ENCODE measurements around the gene ZNF776.
"Not testable (repeated sequence)": the region's sequence is repeated elsewhere in the genome, so short reads cannot be mapped to it uniquely, and the experiment has no call there.

The ZNF776 gene

GRCh38 chr19:57746580-57747471 is at the start of gene ZNF776:
Gene ZNF776, plus strand, starts transcription at chr19:57746815. Its CDS starts 244 bp downstream, at chr19:57747059.
- H3K9me3 ChIP-seq (ENCODE audit: control insufficient read depth, insufficient read depth, low read depth, low read length) = no peaks in the 10 kb centered on the region
- peak within 1 kb of the TSS; percentile 86 for H3K9ac ChIP-seq (ENCODE audit: low read length)
- peak within 1 kb of the TSS; percentile 72; the same call in 1 of the 2 replicates for H3K27ac ChIP-seq (ENCODE audit: low read depth, low read length)
- no peaks in the 10 kb centered on the region for H3K27me3 ChIP-seq (ENCODE audit: control insufficient read depth, insufficient read depth, low read length)
- peaks cover 33% of the 10 kb centered on the region for H3K36me3 ChIP-seq (ENCODE audit: control insufficient read depth, insufficient read depth, low read length)
- H3K4me1 ChIP-seq (ENCODE audit: control insufficient read depth, insufficient read depth, low read length) = peaks cover 5% of the 10 kb centered on the region
- peak within 1 kb of the TSS; percentile 90 for H3K4me3 ChIP-seq (ENCODE audit: low read depth, low read length)

- Histone ChIP-seq H3K9ac (ENCODE audit: low read length) (no peak overlapping the region), H3K27me3 (ENCODE audit: control insufficient read depth, insufficient read depth, low read length) (no peaks in the 10 kb centered on the region), H3K9me3 (ENCODE audit: control insufficient read depth, insufficient read depth, low read depth, low read length) (peaks cover 41% of the 10 kb centered on the region), H3K36me3 (ENCODE audit: control insufficient read depth, insufficient read depth, low read length) (peaks cover 65% of the 10 kb centered on the region), H3K4me1 (ENCODE audit: control insufficient read depth, insufficient read depth, low read length) (no peaks in the 10 kb centered on the region; the same call in 1 of the 2 replicates), H3K4me3 (ENCODE audit: low read depth, low read length) (no peak overlapping the region), H3K27ac (ENCODE audit: low read depth, low read length) (no peak overlapping the region)
Observed at GRCh38 chr19:57701625-57702024, 45.0 kb upstream of the ZNF776 start.

GRCh38 chr19:57706346-57706745 is 40.3 kb upstream of the ZNF776 start:
- peaks cover 2% of the 10 kb centered on the region; the same call in 1 of the 2 replicates for H3K4me1 ChIP-seq (ENCODE audit: control insufficient read depth, insufficient read depth, low read length)
- H3K4me3 ChIP-seq (ENCODE audit: low read depth, low read length) = no peak overlapping the region
- H3K27me3 ChIP-seq (ENCODE audit: control insufficient read depth, insufficient read depth, low read length) = no peaks in the 10 kb centered on the region
- H3K27ac ChIP-seq (ENCODE audit: low read depth, low read length) = no peak overlapping the region
- no peak overlapping the region for H3K9ac ChIP-seq (ENCODE audit: low read length)
- H3K9me3 ChIP-seq (ENCODE audit: control insufficient read depth, insufficient read depth, low read depth, low read length) = peaks cover 20% of the 10 kb centered on the region
- peaks cover 47% of the 10 kb centered on the region for H3K36me3 ChIP-seq (ENCODE audit: control insufficient read depth, insufficient read depth, low read length)

GRCh38 chr19:57708641-57709361 is 37.8 kb upstream of the ZNF776 start, which contains the start of gene ZNF154:
Gene ZNF154, minus strand, starts transcription at chr19:57709204. Its CDS starts 233 bp downstream, at chr19:57708971.
- H3K4me1 ChIP-seq (ENCODE audit: control insufficient read depth, insufficient read depth, low read length) = peaks cover 2% of the 10 kb centered on the region; the same call in 1 of the 2 replicates
- H3K9me3 ChIP-seq (ENCODE audit: control insufficient read depth, insufficient read depth, low read depth, low read length) = no peaks in the 10 kb centered on the region; the same call in 1 of the 2 replicates
- H3K4me3 ChIP-seq (ENCODE audit: low read depth, low read length) = peak within 1 kb of the TSS; percentile 88
- H3K27ac ChIP-seq (ENCODE audit: low read depth, low read length) = peak within 1 kb of the TSS; percentile 68; the same call in 1 of the 2 replicates
- peak within 1 kb of the TSS; percentile 69 for H3K9ac ChIP-seq (ENCODE audit: low read length)
- H3K27me3 ChIP-seq (ENCODE audit: control insufficient read depth, insufficient read depth, low read length) = no peaks in the 10 kb centered on the region
- H3K36me3 ChIP-seq (ENCODE audit: control insufficient read depth, insufficient read depth, low read length) = peaks cover 26% of the 10 kb centered on the region

GRCh38 chr19:57709616-57710015 is 37.0 kb upstream of the ZNF776 start:
- H3K36me3 ChIP-seq (ENCODE audit: control insufficient read depth, insufficient read depth, low read length) = peaks cover 21% of the 10 kb centered on the region
- H3K9me3 ChIP-seq (ENCODE audit: control insufficient read depth, insufficient read depth, low read depth, low read length) = peaks cover 4% of the 10 kb centered on the region; the same call in 1 of the 2 replicates
- H3K9ac ChIP-seq (ENCODE audit: low read length) = no peak overlapping the region
- no peak overlapping the region for H3K27ac ChIP-seq (ENCODE audit: low read depth, low read length)
- H3K4me1 ChIP-seq (ENCODE audit: control insufficient read depth, insufficient read depth, low read length) = peaks cover 2% of the 10 kb centered on the region; the same call in 1 of the 2 replicates
- H3K27me3 ChIP-seq (ENCODE audit: control insufficient read depth, insufficient read depth, low read length) = no peaks in the 10 kb centered on the region
- H3K4me3 ChIP-seq (ENCODE audit: low read depth, low read length) = peak overlapping the region; percentile 88

GRCh38 chr19:57712222-57712621 is 34.4 kb upstream of the ZNF776 start:
- no peak overlapping the region for H3K27ac ChIP-seq (ENCODE audit: low read depth, low read length)
- H3K9ac ChIP-seq (ENCODE audit: low read length) = no peak overlapping the region
- no peak overlapping the region for H3K4me3 ChIP-seq (ENCODE audit: low read depth, low read length)
- no peaks in the 10 kb centered on the region for H3K27me3 ChIP-seq (ENCODE audit: control insufficient read depth, insufficient read depth, low read length)
- H3K9me3 ChIP-seq (ENCODE audit: control insufficient read depth, insufficient read depth, low read depth, low read length) = peaks cover 4% of the 10 kb centered on the region; the same call in 1 of the 2 replicates
- H3K36me3 ChIP-seq (ENCODE audit: control insufficient read depth, insufficient read depth, low read length) = peaks cover 7% of the 10 kb centered on the region
- peaks cover 2% of the 10 kb centered on the region; the same call in 1 of the 2 replicates for H3K4me1 ChIP-seq (ENCODE audit: control insufficient read depth, insufficient read depth, low read length)

GRCh38 chr19:57719424-57719823 is 27.2 kb upstream of the ZNF776 start:
- H3K4me3 ChIP-seq (ENCODE audit: low read depth, low read length) = no peak overlapping the region
- no peak overlapping the region for H3K9ac ChIP-seq (ENCODE audit: low read length)

GRCh38 chr19:57719901-57720519 is 26.6 kb upstream of the ZNF776 start:
- no peak overlapping the region for H3K9ac ChIP-seq (ENCODE audit: low read length)
- H3K36me3 ChIP-seq (ENCODE audit: control insufficient read depth, insufficient read depth, low read length) = peaks cover 38% of the 10 kb centered on the region
- H3K27me3 ChIP-seq (ENCODE audit: control insufficient read depth, insufficient read depth, low read length) = no peaks in the 10 kb centered on the region
- H3K27ac ChIP-seq (ENCODE audit: low read depth, low read length) = no peak overlapping the region
- no peak overlapping the region for H3K4me3 ChIP-seq (ENCODE audit: low read depth, low read length)
- peaks cover 41% of the 10 kb centered on the region for H3K9me3 ChIP-seq (ENCODE audit: control insufficient read depth, insufficient read depth, low read depth, low read length)
- H3K4me1 ChIP-seq (ENCODE audit: control insufficient read depth, insufficient read depth, low read length) = no peaks in the 10 kb centered on the region

More at GRCh38 chr19:57719424-57719823, 27.2 kb upstream of the ZNF776 start:
- H3K27ac ChIP-seq (ENCODE audit: low read depth, low read length) = no peak overlapping the region
- H3K9me3 ChIP-seq (ENCODE audit: control insufficient read depth, insufficient read depth, low read depth, low read length) = peaks cover 39% of the 10 kb centered on the region
- H3K27me3 ChIP-seq (ENCODE audit: control insufficient read depth, insufficient read depth, low read length) = no peaks in the 10 kb centered on the region
- H3K36me3 ChIP-seq (ENCODE audit: control insufficient read depth, insufficient read depth, low read length) = peaks cover 38% of the 10 kb centered on the region
- H3K4me1 ChIP-seq (ENCODE audit: control insufficient read depth, insufficient read depth, low read length) = no peaks in the 10 kb centered on the region

- H3K27ac ChIP-seq (ENCODE audit: low read depth, low read length) = no peak overlapping the region
- H3K27me3 ChIP-seq (ENCODE audit: control insufficient read depth, insufficient read depth, low read length) = no peaks in the 10 kb centered on the region
- H3K4me1 ChIP-seq (ENCODE audit: control insufficient read depth, insufficient read depth, low read length) = no peaks in the 10 kb centered on the region
- peaks cover 38% of the 10 kb centered on the region for H3K36me3 ChIP-seq (ENCODE audit: control insufficient read depth, insufficient read depth, low read length)
- H3K4me3 ChIP-seq (ENCODE audit: low read depth, low read length) = no peak overlapping the region
- H3K9ac ChIP-seq (ENCODE audit: low read length) = no peak overlapping the region
- peaks cover 41% of the 10 kb centered on the region for H3K9me3 ChIP-seq (ENCODE audit: control insufficient read depth, insufficient read depth, low read depth, low read length)
Observed at GRCh38 chr19:57720878-57721277, 25.7 kb upstream of the ZNF776 start.

GRCh38 chr19:57738320-57738719 is 8.3 kb upstream of the ZNF776 start:
- H3K27me3 ChIP-seq (ENCODE audit: control insufficient read depth, insufficient read depth, low read length); H3K9ac ChIP-seq (ENCODE audit: low read length); H3K9me3 ChIP-seq (ENCODE audit: control insufficient read depth, insufficient read depth, low read depth, low read length); H3K4me3 ChIP-seq (ENCODE audit: low read depth, low read length); H3K36me3 ChIP-seq (ENCODE audit: control insufficient read depth, insufficient read depth, low read length); H3K4me1 ChIP-seq (ENCODE audit: control insufficient read depth, insufficient read depth, low read length); H3K27ac ChIP-seq (ENCODE audit: low read depth, low read length): not testable (repeated sequence)
